NT2/D1 (cell line): ENCODE data around the gene SLC9A7.

ENCODE experiments used
- SUZ12 ChIP-seq: IDR thresholded peaks from 2 replicates; pipeline ENCODE4 v1.6.1; 2011; ENCODE audit not compliant: insufficient read length, insufficient read depth; ENCODE audit errors: extremely low read depth
- YY1 ChIP-seq: IDR thresholded peaks from 2 replicates; pipeline ENCODE4 v1.6.1; 2011; ENCODE audit not compliant: insufficient read length, insufficient read depth
- ZNF274 ChIP-seq: IDR thresholded peaks from 2 replicates; pipeline ENCODE4 v1.6.1; 2011; ENCODE audit warnings: mild to moderate bottlenecking, low read depth, low read length

GRCh38 chrX:46710425-46710824 is 48.5 kb downstream of the SLC9A7 start:
- TF ChIP-seq YY1: no peak
- no peak for TF ChIP-seq ZNF274
- no peak for TF ChIP-seq SUZ12
